GM21390 (cell line): ENCODE data around the gene PDE3A.
"Not testable (repeated sequence)": the region's sequence is repeated elsewhere in the genome, so short reads cannot be mapped to it uniquely, and the experiment has no call there.

Experiments
- ATAC-seq: cut with Tn5 transposase; IDR thresholded peaks from one replicate; pipeline ENCODE4 v1.9.1; 2021; ENCODE audit not compliant: unreplicated experiment

The PDE3A gene

DNA sequence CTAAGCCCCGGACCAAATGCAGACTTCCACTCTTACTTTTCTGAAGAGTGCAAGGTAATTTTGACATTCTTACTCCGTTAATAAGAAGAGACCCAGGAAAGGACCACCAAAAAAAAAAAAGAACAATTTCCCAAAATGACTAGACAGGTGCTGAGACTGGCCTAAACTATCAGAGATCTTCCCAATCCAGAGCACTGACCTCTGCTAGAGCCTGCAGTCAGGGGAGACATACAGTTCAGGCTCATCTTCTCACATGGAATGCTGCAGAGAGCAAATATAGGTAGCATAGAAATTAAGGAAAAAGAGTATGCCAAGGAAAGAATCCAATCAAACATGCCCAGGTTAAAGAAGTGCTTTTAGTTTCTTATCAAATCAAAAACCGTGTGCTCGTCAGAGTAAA lies 177.9 kb downstream of the PDE3A start:
- ATAC-seq = no peak

DNA sequence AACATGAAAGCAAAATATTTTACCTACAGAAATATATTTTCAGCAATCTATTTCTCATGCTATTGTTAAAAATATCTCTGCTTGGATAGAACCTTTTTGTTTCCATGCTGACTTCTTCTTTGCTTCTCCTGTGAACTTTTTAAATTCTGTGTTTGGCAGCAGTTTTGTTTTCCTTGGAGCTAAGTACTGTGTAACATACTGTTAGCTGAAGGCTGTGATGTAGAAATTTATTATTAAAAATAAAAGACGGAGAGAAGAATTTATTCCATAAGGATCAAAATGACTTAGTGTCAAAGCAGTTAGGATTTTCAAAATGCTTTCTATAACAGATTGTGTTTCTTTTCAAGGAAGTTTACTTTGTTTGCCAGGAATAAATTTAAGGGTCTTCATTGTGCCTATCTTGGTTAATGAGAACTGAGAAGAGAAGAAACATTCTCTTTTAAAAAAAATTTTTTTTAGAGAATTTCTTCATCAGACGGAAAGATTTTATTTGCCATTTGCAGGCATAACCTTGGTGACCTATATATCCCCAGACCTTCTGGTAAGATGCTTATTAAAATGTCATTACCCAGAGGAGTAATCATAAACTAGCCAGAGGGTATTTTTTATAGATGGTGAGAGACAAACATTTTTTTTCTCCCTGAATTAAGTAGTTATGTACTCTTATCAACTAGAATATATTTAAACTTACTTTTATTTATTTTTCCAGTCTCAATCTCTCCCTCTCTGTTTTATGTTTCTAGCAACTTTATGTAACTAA lies 179.7 kb downstream of the PDE3A start:
- ATAC-seq = no peak

- ATAC-seq = no peak
Observed at GRCh38 chr12:20548611-20549010, 180.3 kb downstream of the PDE3A start.

- ATAC-seq = no peak
Observed at GRCh38 chr12:20549108-20549719, 180.9 kb downstream of the PDE3A start.

DNA sequence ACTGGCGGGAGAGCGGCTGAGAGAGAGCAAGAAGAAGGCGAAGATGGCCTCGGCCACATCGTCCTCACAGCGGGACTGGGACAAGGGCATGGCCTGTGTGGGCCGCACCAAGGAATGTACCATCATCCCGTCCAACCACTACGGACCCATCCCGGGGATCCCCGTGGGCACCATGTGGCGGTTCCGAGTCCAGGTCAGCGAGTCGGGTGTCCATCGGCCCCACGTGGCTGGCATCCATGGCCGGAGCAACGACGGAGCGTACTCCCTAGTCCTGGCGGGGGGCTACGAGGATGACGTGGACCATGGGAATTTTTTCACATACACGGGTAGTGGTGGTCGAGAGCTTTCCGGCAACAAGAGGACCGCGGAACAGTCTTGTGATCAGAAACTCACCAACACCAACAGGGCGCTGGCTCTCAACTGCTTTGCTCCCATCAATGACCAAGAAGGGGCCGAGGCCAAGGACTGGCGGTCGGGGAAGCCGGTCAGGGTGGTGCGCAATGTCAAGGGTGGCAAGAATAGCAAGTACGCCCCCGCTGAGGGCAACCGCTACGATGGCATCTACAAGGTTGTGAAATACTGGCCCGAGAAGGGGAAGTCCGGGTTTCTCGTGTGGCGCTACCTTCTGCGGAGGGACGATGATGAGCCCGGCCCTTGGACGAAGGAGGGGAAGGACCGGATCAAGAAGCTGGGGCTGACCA lies 183.6 kb downstream of the PDE3A start:
- not testable (repeated sequence) for ATAC-seq

DNA sequence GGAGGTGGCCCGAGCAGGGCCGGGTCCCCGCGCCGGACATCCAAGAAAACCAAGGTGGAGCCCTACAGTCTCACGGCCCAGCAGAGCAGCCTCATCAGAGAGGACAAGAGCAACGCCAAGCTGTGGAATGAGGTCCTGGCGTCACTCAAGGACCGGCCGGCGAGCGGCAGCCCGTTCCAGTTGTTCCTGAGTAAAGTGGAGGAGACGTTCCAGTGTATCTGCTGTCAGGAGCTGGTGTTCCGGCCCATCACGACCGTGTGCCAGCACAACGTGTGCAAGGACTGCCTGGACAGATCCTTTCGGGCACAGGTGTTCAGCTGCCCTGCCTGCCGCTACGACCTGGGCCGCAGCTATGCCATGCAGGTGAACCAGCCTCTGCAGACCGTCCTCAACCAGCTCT lies 184.2 kb downstream of the PDE3A start:
- ATAC-seq = not testable (repeated sequence)

- ATAC-seq = no peak
Observed at GRCh38 chr12:20555015-20555414, 186.7 kb downstream of the PDE3A start.

DNA sequence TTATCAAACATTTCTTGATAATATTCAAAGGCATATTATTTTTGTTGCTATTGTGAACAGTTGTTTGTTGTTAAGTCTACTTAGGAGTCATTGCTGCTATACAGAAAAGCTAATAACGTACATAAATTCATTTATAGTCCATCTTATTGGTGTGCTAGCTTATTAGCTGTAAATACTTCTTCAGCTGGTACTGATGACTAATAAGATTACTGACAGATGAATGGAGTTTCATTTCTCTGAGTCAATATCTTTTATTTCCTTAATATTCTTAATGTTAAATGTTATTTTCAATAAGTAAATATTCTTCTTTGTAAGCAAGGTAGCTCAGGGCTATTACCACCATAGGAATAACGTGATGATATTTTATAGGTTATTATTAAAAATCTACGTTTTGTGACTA lies 187.4 kb downstream of the PDE3A start:
- ATAC-seq = no peak

DNA sequence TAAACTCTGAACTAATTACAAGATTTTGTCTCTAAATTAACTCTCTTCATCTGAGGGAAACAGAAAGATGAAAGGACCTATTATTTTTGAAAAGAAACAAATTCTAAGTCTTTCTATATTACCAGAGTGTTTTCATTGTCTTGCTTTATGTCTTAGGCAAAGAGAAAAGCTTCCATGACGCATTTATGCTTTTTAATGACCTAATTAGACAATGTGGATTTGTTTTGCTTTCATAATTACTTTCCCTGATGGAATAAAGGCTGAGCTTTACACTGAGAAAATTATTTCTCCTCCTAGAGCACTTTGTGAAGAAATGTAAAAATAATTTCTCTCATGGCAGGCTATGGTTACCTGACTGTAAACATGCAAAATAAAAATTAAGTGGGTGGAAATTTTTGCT lies 188.8 kb downstream of the PDE3A start:
- ATAC-seq = no peak

GRCh38 chr12:20560935-20561334 lies 192.6 kb downstream of the PDE3A start:
- no peak for ATAC-seq

- no peak for ATAC-seq
Observed at GRCh38 chr12:20561871-20562270, 193.5 kb downstream of the PDE3A start.

DNA sequence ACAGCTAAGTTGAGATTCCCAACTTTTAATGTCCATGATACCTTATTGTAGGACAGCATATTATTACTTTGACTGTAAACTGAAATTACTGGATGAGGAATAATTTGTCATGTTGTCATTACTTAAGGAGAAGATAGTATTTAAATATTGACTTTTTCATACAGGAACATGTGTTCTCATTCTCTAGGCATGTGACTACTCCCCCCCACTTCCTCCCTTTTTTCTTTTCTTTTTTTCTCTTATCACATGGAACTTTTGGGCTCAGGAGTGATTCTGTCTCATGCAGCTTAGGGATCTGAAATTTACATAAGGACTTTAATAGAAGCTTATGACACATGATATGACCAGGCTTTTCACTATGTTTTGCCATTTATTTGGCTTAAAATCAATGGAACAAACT lies 199.1 kb downstream of the PDE3A start:
- no peak for ATAC-seq

DNA sequence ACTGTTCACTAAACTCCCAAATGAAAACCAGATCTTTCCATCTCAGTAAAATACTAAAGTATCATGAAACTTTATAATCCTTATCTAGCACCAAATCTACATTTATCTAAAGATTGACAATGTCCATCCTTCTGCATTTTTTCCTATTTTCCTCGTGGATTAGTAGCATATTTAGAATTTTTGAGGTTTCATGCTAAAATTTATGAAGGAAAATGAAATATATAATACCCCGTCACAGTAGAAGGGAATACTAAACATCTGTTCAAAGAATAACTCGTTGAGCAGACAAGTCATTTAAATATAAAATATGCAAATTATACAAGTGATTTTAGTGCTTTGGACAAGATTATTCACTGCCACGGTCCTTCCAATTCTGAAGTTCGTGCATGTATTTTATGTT lies 204.1 kb downstream of the PDE3A start:
- ATAC-seq = no peak

DNA sequence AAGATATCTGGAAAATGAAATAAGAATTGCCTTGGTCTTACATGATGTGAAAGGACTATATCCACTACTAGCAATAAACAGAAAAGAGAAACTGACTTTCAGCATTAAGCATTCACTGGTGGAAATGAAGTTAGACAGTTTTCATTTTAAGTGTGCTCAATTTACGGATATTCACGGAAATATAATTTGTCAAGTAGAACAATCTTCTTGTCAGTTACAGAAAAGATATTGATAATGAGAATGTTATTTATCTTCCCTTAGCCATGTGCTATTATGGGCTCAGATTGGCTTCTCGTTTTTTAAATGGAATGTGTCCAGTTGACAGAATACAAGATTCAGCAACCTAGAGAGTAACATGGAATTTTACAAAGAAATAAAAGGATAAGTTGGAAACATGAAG lies 208.2 kb downstream of the PDE3A start:
- ATAC-seq = no peak

DNA sequence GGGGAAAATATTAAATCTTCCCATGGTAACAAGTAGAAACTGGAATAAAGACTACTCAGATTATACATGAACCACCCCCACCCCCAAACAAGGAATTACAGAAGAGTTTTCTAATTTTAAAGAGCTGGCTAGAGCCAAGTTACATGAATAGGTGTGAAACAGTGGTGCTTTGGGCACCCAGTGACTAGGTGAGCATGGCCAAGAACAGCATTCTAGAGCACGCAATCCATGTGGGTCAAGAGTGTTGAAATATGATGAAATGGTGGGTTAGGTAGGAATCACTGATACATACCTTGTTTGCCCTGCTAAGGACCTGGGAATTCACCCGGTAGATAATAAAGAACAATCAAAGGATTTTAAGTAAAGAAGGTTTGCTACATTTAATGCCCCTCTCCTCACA lies 208.7 kb downstream of the PDE3A start:
- ATAC-seq = no peak

DNA sequence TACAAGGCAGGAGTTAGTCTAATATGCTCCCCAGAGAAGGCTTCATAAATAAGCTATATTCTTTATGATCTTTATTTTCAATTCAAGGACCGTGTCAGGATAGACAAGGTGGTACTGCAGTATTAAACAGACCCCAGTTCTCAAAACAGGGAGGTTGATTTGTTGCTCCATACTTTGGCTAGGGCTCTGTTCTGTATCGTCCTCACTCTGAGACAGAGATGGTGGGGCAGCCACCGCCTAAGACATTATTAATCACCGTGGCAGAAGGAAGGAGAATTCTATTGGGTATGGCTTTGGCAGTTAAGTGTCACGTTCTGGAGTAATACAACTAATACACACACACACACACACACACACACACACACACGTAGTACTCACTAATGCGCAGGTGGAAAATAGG lies 209.8 kb downstream of the PDE3A start:
- no peak for ATAC-seq

- no peak for ATAC-seq
Observed at GRCh38 chr12:20585055-20585625, 216.8 kb downstream of the PDE3A start.

DNA sequence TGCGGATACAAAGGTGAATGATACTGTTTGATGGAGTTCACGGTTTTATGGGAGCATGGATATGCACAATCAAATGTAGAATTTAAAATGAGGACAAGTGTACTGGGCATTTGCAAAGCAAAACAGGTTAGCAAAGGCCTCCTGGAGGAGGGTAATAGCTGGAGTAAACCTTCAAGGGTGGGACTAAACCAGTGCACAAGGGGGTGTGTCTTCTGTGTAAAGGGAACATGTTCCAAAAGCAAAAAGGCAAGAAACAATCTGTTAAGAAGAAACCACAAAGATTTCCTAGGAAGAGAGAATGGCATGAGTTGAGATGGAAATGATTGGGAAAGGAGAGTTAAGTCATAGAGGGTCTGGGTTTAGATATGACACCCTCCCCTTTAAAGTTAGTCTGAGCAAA lies 217.6 kb downstream of the PDE3A start:
- no peak for ATAC-seq

GRCh38 chr12:20588042-20588441 lies 219.7 kb downstream of the PDE3A start:
- ATAC-seq = no peak

GRCh38 chr12:20590570-20590969 lies 222.2 kb downstream of the PDE3A start:
- no peak for ATAC-seq

- no peak for ATAC-seq
Observed at GRCh38 chr12:20592556-20592955, 224.2 kb downstream of the PDE3A start.

DNA sequence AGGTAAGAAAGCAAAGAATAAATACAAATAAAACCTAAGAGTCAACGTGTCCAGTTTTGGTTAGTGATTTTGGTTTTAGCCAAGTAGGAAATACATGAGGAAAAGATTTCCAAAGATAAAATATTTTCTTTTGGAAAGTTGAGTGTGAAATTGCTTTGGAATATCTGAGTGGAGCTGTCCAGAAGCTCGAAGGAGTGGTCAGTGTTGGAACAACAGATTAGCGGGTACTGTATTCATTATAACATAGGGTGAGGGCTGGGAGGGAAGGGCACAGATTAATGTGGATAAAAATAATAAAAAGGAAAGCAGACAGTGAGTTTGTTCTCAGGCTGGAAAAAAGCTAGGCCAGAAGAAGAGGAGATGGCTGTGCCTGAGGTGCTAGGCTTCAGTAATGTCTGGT lies 225.3 kb downstream of the PDE3A start:
- ATAC-seq = no peak
